ENCODE measurements around the gene GABRB2.

Gene GABRB2

DNA sequence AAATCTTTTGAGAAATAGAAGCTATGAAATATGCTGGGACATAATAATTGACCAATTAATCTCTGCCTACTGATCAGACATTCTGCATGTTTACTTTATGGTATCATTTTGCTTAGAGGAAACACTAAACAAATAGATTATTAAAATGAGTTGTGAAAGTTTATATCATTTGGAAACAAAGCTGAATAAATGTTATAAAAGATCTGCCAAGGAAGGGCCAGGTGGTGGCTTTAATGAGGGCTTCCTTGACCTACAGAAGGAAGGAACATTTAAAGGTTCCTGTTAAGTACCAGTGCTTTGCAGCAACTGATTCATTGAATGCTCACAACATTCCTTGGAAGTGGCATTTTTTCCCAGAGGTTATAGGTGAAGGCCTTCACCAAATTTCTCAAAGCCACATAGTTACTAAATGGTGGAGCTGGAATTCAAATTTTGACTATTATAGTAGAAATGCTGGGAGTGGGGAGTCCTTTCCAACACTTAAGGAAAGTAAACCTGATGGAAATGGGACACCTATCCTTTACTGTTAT, 250.7 kb downstream of the GABRB2 start:
- Histone ChIP-seq H3K27me3 (ENCODE audit: control insufficient read depth, insufficient read depth, low read length) (no peaks in the 10 kb centered on the region), H3K9me3 (replicated peaks; ENCODE audit: low read length) (no peaks in the 10 kb centered on the region), H3K4me1 (ENCODE audit: control insufficient read depth, insufficient read depth, low read length) (no peaks in the 10 kb centered on the region), H3K36me3 (ENCODE audit: insufficient read depth, low read length) (no peaks in the 10 kb centered on the region), H3K4me3 (ENCODE audit: low read length) (no peak overlapping the region), H3K4me2 (ENCODE audit: low read length) (no peak overlapping the region), H3K9ac (ENCODE audit: low read depth, low read length) (no peak overlapping the region)

DNA sequence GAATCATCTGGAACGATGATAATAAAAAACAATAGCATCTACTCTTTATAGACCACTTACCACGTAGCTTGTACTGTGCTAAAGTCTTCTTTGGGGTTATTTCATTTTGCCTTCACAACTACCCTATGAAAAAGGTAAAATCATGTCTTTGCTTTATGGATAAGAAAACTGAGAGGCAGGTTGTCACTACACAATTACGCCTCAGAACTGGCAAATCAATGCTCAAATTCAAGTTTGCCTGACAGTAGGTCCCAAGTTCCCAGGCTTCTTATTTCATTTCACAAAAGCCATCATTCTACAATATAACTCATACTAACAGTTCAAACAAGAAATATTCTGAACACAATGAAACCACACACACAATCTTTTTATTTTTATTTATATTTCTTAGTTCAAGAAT, 258.5 kb downstream of the GABRB2 start:
- H3K9ac ChIP-seq (ENCODE audit: low read depth, low read length) = no peak overlapping the region
- H3K36me3 ChIP-seq (ENCODE audit: insufficient read depth, low read length) = no peaks in the 10 kb centered on the region
- no peak overlapping the region for H3K4me3 ChIP-seq (ENCODE audit: low read length)

GRCh38 chr5:161287436-161287835, 259.1 kb downstream of the GABRB2 start:
- H3K9me3 ChIP-seq (replicated peaks; ENCODE audit: low read length) = no peaks in the 10 kb centered on the region

More for the DNA sequence above, 258.5 kb downstream of the GABRB2 start:
- no peaks in the 10 kb centered on the region for H3K4me1 ChIP-seq (ENCODE audit: control insufficient read depth, insufficient read depth, low read length)
- H3K9me3 ChIP-seq (replicated peaks; ENCODE audit: low read length) = no peaks in the 10 kb centered on the region
- no peak overlapping the region for H3K4me2 ChIP-seq (ENCODE audit: low read length)
- no peaks in the 10 kb centered on the region for H3K27me3 ChIP-seq (ENCODE audit: control insufficient read depth, insufficient read depth, low read length)

GRCh38 chr5:161286066-161286655, 260.4 kb downstream of the GABRB2 start:
- H3K4me1 ChIP-seq (ENCODE audit: control insufficient read depth, insufficient read depth, low read length) = no peaks in the 10 kb centered on the region
- H3K4me3 ChIP-seq (ENCODE audit: low read length) = no peak overlapping the region
- H3K9me3 ChIP-seq (replicated peaks; ENCODE audit: low read length) = peaks cover 7% of the 10 kb centered on the region
- H3K9ac ChIP-seq (ENCODE audit: low read depth, low read length) = no peak overlapping the region
- H3K4me2 ChIP-seq (ENCODE audit: low read length) = no peak overlapping the region
- H3K36me3 ChIP-seq (ENCODE audit: insufficient read depth, low read length) = no peaks in the 10 kb centered on the region
- H3K27me3 ChIP-seq (ENCODE audit: control insufficient read depth, insufficient read depth, low read length) = no peaks in the 10 kb centered on the region

More at GRCh38 chr5:161287436-161287835, 259.1 kb downstream of the GABRB2 start:
- H3K4me3 ChIP-seq (ENCODE audit: low read length) = no peak overlapping the region
- no peaks in the 10 kb centered on the region for H3K4me1 ChIP-seq (ENCODE audit: control insufficient read depth, insufficient read depth, low read length)
- no peaks in the 10 kb centered on the region for H3K36me3 ChIP-seq (ENCODE audit: insufficient read depth, low read length)
- no peaks in the 10 kb centered on the region for H3K27me3 ChIP-seq (ENCODE audit: control insufficient read depth, insufficient read depth, low read length)
- H3K4me2 ChIP-seq (ENCODE audit: low read length) = no peak overlapping the region
- H3K9ac ChIP-seq (ENCODE audit: low read depth, low read length) = no peak overlapping the region

GRCh38 chr5:161284445-161284844, 262.1 kb downstream of the GABRB2 start:
- Histone ChIP-seq H3K4me3 (ENCODE audit: low read length) (no peak overlapping the region), H3K9ac (ENCODE audit: low read depth, low read length) (no peak overlapping the region), H3K4me1 (ENCODE audit: control insufficient read depth, insufficient read depth, low read length) (no peaks in the 10 kb centered on the region), H3K9me3 (replicated peaks; ENCODE audit: low read length) (peaks cover 7% of the 10 kb centered on the region), H3K4me2 (ENCODE audit: low read length) (no peak overlapping the region), H3K27me3 (ENCODE audit: control insufficient read depth, insufficient read depth, low read length) (no peaks in the 10 kb centered on the region), H3K36me3 (ENCODE audit: insufficient read depth, low read length) (no peaks in the 10 kb centered on the region)

DNA sequence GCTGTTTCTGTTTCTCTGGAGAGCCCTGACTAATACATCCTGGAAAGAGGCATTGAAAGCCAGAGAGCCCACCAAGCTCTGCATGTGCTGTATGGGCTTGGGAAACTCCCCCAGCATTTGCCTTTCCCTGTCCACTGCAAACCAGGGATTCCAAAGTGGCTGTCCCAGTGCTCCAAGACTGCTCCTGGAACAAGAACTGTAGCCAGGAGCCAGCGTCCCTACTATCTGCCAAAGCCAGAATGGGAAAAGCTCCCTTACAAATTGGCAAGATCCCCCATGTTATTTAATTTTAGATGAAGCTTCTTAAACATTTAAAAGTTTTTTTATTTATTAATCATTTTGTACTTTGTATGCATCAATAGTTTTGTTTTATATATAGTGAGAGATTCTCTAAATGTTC, 263.2 kb downstream of the GABRB2 start:
- H3K4me1 ChIP-seq (ENCODE audit: control insufficient read depth, insufficient read depth, low read length) = no peaks in the 10 kb centered on the region
- H3K4me3 ChIP-seq (ENCODE audit: low read length) = no peak overlapping the region
- no peaks in the 10 kb centered on the region for H3K36me3 ChIP-seq (ENCODE audit: insufficient read depth, low read length)
- no peaks in the 10 kb centered on the region for H3K27me3 ChIP-seq (ENCODE audit: control insufficient read depth, insufficient read depth, low read length)
- H3K4me2 ChIP-seq (ENCODE audit: low read length) = no peak overlapping the region
- H3K9me3 ChIP-seq (replicated peaks; ENCODE audit: low read length) = peaks cover 7% of the 10 kb centered on the region
- H3K9ac ChIP-seq (ENCODE audit: low read depth, low read length) = no peak overlapping the region

DNA sequence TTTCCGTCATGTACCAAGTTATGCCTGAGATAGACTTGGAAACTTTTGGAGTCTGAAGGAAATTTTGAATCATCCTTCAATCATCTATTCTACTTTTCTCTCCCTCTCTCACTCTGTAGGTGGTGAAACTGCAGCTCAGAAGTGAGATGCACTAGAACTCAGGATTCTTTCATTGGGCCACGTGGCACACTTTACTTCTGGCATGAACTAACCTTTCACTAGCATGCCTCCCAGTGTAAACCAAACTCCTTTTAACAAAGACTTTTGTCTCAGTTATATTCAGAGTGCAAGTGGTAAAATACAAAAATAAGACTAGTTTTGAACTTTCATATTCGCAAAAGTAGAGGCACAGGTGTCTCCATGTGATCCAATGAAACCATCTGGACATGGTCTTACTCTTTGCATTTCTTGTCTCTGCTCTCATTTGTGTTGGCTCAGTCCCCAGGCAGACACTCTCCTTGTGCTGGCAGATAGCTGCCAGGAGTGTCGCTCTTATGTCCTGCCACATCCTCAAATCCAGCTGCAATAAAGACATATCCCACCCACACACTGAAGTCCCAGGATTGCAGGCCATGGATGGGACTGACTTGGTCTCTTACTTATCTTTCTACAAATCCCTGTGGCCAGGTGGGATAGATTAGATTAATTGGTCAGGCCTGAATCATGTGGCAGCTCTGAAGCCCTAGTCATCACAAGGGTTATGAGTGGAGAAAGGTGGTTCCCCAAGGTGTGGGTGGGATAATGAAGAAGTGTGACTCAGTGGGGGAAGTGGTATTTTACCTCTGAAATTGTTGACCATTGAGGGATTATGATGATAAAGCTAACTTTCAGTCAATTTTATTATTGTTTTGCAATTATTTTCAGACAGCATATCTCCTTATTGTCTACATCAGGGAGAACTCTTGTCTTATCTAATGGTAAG, 267.5 kb downstream of the GABRB2 start:
- Histone ChIP-seq H3K9me3 (replicated peaks; ENCODE audit: low read length) (peaks cover 14% of the 10 kb centered on the region), H3K4me2 (ENCODE audit: low read length) (no peak overlapping the region), H3K36me3 (ENCODE audit: insufficient read depth, low read length) (no peaks in the 10 kb centered on the region), H3K4me3 (ENCODE audit: low read length) (no peak overlapping the region), H3K9ac (ENCODE audit: low read depth, low read length) (no peak overlapping the region), H3K27me3 (ENCODE audit: control insufficient read depth, insufficient read depth, low read length) (no peaks in the 10 kb centered on the region), H3K4me1 (ENCODE audit: control insufficient read depth, insufficient read depth, low read length) (no peaks in the 10 kb centered on the region)

DNA sequence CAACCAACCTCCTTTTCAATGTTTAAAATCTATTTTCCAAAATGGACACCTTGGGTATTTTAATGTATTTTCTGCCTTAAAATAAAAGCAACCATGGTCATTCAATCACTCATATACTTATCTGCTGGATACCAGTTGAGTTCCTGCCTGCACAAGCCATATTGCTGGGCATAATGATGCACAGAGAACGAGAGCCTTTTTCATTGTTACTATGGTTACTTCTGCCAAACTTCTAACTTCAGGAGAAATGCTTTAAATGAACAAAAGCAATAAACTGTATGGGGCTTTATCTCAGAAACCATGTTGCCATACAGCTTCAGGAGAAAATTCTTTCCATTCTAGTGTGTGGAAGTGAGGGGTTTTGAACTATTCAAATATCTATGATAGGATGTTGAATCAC, 269.5 kb downstream of the GABRB2 start:
- H3K9me3 ChIP-seq (replicated peaks; ENCODE audit: low read length) = peaks cover 10% of the 10 kb centered on the region
- H3K4me1 ChIP-seq (ENCODE audit: control insufficient read depth, insufficient read depth, low read length) = no peaks in the 10 kb centered on the region
- no peaks in the 10 kb centered on the region for H3K36me3 ChIP-seq (ENCODE audit: insufficient read depth, low read length)
- no peak overlapping the region for H3K4me3 ChIP-seq (ENCODE audit: low read length)
- H3K9ac ChIP-seq (ENCODE audit: low read depth, low read length) = no peak overlapping the region
- no peaks in the 10 kb centered on the region for H3K27me3 ChIP-seq (ENCODE audit: control insufficient read depth, insufficient read depth, low read length)
- no peak overlapping the region for H3K4me2 ChIP-seq (ENCODE audit: low read length)

DNA sequence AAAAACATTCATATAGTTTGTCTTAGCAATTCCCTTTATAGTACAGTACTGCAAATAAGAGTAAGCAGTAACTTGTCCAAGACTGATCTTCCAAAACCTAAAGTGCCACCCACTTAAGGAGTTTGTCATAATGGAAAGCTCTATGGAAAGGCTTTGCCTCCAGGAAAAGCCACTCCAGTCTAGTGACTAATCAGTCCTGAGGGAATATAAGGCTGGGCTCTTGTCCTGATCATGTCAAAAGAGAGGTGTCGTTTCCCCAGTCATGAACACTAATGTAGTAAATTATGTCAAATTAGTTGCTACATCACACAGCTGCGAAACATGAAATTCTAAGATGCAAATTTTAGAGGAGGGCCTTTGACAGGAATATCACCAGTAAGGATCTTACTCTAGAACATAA, 271.6 kb downstream of the GABRB2 start:
- H3K4me1 ChIP-seq (ENCODE audit: control insufficient read depth, insufficient read depth, low read length) = no peaks in the 10 kb centered on the region
- peaks cover 9% of the 10 kb centered on the region for H3K9me3 ChIP-seq (replicated peaks; ENCODE audit: low read length)
- H3K27me3 ChIP-seq (ENCODE audit: control insufficient read depth, insufficient read depth, low read length) = no peaks in the 10 kb centered on the region
- no peak overlapping the region for H3K4me3 ChIP-seq (ENCODE audit: low read length)
- H3K4me2 ChIP-seq (ENCODE audit: low read length) = no peak overlapping the region
- H3K9ac ChIP-seq (ENCODE audit: low read depth, low read length) = no peak overlapping the region
- no peaks in the 10 kb centered on the region for H3K36me3 ChIP-seq (ENCODE audit: insufficient read depth, low read length)

DNA sequence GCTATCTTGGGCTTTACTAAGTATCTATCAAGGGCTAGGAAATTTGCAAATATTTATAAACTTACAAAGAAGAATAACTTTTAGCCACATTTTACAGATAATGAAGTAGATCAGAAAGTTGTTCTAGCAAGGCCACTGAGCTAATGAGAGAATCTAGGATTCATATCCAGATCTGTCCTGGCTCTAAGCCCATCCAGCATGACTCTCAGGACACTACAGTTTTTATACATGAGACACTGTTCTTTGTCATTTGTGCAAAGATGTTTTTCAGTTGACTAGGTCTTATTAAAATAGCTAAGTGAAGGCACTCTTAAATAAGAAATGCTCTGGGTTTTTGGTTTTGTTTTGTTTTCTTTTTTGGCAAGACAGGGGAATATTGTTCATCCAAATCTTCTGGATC, 273.1 kb downstream of the GABRB2 start:
- peaks cover 9% of the 10 kb centered on the region for H3K9me3 ChIP-seq (replicated peaks; ENCODE audit: low read length)
- no peak overlapping the region for H3K9ac ChIP-seq (ENCODE audit: low read depth, low read length)
- H3K4me2 ChIP-seq (ENCODE audit: low read length) = no peak overlapping the region
- no peaks in the 10 kb centered on the region for H3K27me3 ChIP-seq (ENCODE audit: control insufficient read depth, insufficient read depth, low read length)
- no peak overlapping the region for H3K4me3 ChIP-seq (ENCODE audit: low read length)
- no peaks in the 10 kb centered on the region for H3K4me1 ChIP-seq (ENCODE audit: control insufficient read depth, insufficient read depth, low read length)
- H3K36me3 ChIP-seq (ENCODE audit: insufficient read depth, low read length) = no peaks in the 10 kb centered on the region

- no peaks in the 10 kb centered on the region for H3K4me1 ChIP-seq (ENCODE audit: control insufficient read depth, insufficient read depth, low read length)
- no peak overlapping the region for H3K4me3 ChIP-seq (ENCODE audit: low read length)
- H3K4me2 ChIP-seq (ENCODE audit: low read length) = no peak overlapping the region
- peaks cover 3% of the 10 kb centered on the region for H3K9me3 ChIP-seq (replicated peaks; ENCODE audit: low read length)
- no peaks in the 10 kb centered on the region for H3K36me3 ChIP-seq (ENCODE audit: insufficient read depth, low read length)
- no peaks in the 10 kb centered on the region for H3K27me3 ChIP-seq (ENCODE audit: control insufficient read depth, insufficient read depth, low read length)
- no peak overlapping the region for H3K9ac ChIP-seq (ENCODE audit: low read depth, low read length)
Measured at GRCh38 chr5:161271816-161272215, 274.7 kb downstream of the GABRB2 start.
